GM10266 (cell line): ENCODE measurements around the gene ZNF827.

ENCODE experiments used
- DNase-seq: peaks from one replicate; pipeline ENCODE4 v3.0.0; 2012; ENCODE audit errors: extremely low spot score
- TF ChIP-seq, protein P1 (sequence below): IDR thresholded peaks from 2 replicates; pipeline ENCODE4 v1.5.1; 2012; ENCODE audit warnings: mild to moderate bottlenecking, low read depth; ENCODE audit not compliant: control insufficient read depth, insufficient read depth; ENCODE audit errors: missing control alignments

The ZNF827 gene

DNA sequence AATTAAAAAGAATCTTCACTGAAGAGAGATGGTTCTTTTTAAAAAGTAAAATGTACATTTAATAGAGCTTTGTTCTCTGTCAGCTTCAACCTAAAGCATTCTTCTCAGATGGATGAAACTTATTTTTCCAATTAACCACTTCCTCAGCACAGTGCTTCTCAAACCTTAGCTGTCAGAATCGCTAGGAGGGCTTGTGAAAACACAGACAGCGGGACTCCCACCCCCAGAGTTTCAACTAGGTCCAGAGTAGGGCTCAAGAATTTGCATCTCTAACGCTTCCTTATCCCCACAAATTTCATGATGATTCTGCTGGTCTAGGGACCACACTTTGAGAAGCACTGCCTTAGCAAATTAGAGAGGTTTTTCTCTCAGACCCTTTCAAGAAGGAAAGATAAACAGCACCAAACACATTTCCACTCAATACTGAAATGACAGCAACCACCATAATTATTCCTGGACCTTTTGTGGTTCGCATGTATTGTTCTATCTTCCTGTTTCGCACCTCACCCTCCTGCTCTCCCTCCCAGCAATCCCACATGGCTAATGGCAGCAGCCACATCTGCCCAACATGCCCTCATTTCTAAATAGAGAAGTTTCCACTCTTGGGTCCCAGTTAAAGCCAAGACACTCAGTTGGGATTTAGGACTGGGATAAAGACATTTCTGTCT lies 73.2 kb downstream of the ZNF827 start:
- TF ChIP-seq, protein P1, sequence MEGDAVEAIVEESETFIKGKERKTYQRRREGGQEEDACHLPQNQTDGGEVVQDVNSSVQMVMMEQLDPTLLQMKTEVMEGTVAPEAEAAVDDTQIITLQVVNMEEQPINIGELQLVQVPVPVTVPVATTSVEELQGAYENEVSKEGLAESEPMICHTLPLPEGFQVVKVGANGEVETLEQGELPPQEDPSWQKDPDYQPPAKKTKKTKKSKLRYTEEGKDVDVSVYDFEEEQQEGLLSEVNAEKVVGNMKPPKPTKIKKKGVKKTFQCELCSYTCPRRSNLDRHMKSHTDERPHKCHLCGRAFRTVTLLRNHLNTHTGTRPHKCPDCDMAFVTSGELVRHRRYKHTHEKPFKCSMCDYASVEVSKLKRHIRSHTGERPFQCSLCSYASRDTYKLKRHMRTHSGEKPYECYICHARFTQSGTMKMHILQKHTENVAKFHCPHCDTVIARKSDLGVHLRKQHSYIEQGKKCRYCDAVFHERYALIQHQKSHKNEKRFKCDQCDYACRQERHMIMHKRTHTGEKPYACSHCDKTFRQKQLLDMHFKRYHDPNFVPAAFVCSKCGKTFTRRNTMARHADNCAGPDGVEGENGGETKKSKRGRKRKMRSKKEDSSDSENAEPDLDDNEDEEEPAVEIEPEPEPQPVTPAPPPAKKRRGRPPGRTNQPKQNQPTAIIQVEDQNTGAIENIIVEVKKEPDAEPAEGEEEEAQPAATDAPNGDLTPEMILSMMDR: no peak
- no peak for DNase-seq

DNA sequence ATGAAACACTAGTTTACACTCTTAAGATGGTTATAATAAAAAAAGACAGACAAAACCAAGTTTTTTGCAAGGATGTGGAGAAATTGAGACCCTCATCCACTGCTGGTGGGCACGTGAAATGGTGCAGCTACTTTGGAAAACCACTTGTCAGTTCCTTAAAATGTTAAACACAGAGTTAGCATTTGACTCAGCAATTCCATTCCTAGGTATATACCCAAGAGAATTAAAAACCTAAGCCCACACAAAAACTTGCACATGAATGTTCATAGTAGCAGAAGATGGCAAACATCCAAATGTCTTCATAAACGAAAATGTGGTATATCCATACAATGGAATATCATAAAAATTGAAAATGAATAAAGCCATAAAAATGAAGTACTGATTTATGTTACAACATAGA lies 75.4 kb downstream of the ZNF827 start:
- TF ChIP-seq, protein P1: no peak
- DNase-seq: no peak

DNA sequence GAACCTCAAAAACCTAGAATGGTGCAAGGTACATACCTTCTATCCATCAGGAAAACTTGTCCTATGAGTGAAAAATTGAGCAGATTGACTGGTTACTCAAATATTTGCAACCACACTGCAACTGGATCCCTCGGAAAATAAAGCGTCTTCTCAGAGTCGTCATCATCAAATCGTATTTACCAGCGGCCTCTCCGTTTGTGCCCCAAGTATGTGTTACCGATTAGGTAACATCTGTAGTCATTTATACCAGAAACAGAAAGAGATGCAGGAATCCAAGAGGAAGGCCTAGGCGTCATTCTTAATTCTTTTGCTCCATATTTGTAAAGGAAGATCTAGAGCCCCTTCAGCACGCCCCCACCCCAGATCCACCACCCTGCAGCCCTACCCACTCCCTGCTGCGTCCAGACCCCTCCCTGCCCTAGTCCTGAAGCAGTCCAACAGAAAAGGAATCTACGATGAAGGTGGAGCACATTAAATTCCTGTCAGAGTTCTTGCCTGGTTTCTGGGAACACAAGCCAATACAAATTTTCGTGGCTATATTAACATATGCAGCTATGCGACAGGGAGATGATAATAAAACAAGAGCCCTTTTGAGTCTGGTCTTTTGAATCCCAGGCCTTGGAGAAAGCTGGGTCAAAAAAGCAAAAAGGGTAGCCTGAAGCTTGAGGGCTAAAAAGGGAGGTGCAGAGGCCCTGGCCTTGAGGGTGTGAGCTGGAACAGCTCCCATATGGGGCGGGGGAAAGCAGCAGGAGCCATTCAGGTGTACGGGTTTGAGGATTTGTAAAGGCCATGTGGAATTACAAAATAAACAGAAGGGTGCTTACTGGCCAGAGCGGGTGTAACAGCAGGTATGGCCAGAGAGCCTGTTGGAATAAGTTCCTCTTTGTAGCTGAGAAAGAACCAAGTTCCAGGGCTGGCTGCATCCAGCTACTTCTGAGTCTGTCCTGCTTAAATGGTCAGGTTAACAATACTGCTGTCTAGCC lies 77.0 kb downstream of the ZNF827 start:
- DNase-seq: no peak

DNA sequence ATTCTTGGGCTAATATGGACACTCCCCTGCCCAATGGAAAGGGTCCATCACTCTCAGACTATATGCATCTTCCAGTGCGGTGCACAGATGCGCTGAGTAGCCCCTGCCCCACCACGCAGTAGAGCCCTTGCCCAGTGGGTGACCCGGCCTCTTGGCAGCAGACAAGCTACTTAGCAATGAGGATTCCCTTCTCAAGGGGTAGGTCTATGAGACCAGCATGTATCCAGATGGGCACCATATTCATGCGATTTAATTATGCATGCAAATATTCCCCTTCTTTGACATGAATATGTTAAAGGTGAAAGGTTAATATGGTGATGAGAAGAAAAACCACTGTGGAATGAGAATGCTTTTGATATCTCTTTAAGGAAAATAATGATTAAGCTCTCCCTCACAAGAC lies 77.7 kb downstream of the ZNF827 start:
- DNase-seq: no peak
- TF ChIP-seq, protein P1: no peak

More for the DNA sequence above, 77.0 kb downstream of the ZNF827 start:
- TF ChIP-seq, protein P1: no peak

DNA sequence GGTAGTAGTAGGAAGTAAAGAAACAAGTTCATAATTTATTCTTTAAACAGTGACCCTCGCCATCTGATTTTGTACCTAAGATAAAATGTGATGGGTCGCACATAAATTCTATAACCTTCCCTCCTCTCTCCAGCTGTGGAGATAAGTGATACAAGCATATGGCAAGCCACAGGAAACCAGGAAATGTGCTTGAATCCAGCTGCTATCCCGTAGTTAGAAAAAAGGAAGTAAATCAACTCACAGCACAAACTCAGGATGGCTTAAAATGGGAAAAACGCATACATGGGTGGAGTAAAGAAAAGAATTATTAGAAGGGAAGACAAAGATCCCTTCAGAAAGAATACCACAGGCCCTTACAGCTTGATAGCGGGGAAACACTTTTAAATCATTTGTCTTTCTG lies 78.2 kb downstream of the ZNF827 start:
- no peak for DNase-seq
- TF ChIP-seq, protein P1: no peak

DNA sequence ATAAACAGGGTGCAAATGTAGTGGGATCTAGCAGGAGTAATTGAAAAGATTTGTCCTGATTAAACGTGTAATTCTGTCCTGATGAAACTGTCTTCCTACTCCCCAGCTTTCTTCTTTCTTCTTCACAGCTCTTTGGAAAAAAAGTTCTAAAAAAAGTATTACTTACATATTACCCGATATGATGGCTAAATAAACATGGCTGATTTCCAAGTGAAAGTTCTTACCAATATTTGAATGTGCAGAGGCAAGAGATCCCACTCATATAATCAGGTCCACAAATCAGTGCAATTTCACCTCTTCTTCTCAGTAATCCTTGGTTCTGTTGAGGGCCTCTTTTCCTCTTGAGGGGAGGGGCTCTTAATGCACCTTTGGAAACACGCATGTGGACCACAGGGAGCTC lies 78.7 kb downstream of the ZNF827 start:
- TF ChIP-seq, protein P1: no peak
- no peak for DNase-seq

DNA sequence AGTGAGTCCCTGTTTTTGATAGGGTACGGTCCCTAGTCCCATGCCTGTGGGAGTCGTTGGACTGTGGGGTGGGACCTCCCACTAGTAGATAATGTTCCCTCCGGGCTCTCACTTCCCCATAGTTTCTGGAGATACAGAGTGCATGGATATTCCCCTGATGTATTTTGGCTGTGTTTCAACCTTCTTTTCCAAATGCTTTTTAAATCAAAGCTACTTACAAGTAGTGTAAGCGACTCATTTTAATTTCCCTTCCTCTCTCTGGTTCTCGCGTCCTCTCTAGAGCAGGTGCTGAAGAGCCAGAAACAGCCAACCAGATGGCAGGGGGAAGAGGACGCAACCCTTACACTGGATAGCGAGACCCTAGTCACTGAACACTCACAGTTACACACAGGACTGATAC lies 79.2 kb downstream of the ZNF827 start:
- no peak for DNase-seq
- TF ChIP-seq, protein P1: no peak
